ENCODE measurements around the gene SPPL2B.
"Not testable (repeated sequence)": the region's sequence is repeated elsewhere in the genome, so short reads cannot be mapped to it uniquely, and the experiment has no call there.

SPPL2B gene

DNA sequence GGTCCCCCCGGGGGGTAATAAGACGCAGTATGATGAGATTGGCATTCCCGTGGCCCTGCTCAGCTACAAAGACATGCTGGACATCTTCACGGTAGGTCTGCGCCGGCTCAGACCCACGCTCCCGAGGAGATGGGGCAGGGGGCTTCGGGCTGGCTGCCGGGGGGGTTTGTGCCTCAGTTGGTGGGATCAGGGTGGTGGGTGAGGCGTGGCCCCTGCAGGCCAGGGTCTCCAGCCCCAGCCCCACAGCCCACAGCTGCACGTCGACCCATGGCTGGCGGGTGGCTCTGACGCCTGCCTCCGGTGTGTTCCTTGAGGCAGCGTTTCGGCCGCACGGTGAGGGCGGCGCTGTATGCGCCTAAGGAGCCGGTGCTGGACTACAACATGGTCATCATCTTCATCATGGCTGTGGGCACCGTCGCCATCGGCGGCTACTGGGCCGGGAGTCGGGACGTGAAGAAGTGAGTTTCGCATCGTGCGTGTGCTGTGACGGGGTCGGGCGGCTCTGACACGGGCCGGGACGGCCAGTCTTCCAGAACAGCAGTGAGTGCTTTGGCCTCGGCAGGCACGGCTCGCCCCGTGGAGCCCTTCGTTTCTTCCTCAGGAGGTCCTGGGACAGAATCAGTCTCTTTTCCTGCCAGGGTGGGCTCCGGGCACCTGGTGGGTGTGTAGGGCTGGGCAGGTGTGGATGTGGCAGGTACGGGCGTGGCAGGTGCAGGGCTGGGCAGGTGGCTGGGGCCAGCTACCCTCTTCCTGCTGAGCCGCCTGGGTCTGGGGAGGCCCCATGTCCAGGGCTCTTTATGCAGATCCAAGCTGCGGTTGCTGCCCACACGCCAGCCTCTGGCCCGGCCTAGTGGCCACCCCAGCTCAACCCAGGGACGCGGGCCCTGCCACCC, 10.5 kb downstream of the SPPL2B start:
- DNase-seq = no peak

DNA sequence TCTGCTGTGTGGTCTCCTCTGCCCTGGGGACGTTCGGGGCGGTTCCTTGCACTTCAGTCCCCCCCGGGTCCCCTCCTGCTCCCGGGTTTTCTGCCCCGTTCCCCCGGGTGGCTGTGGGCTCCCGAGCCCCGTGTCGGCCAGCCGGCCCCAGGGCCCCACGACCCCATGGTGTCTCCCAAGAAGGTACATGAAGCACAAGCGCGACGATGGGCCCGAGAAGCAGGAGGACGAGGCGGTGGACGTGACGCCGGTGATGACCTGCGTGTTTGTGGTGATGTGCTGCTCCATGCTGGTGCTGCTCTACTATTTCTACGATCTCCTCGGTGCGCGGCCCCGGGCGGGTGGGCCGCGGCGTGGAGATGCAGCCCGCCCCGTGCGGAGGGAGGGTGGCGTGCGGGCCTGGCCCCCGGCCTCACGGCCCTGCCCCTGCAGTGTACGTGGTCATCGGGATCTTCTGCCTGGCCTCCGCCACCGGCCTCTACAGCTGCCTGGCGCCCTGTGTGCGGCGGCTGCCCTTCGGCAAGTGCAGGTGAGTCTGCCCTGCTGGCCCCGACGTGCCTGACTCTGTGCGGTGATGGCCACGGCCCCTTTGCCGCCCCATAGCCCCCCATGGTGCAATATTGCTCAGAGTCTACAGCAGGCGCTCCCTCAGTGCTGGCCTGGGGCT, 11.3 kb downstream of the SPPL2B start:
- DNase-seq = no peak

DNA sequence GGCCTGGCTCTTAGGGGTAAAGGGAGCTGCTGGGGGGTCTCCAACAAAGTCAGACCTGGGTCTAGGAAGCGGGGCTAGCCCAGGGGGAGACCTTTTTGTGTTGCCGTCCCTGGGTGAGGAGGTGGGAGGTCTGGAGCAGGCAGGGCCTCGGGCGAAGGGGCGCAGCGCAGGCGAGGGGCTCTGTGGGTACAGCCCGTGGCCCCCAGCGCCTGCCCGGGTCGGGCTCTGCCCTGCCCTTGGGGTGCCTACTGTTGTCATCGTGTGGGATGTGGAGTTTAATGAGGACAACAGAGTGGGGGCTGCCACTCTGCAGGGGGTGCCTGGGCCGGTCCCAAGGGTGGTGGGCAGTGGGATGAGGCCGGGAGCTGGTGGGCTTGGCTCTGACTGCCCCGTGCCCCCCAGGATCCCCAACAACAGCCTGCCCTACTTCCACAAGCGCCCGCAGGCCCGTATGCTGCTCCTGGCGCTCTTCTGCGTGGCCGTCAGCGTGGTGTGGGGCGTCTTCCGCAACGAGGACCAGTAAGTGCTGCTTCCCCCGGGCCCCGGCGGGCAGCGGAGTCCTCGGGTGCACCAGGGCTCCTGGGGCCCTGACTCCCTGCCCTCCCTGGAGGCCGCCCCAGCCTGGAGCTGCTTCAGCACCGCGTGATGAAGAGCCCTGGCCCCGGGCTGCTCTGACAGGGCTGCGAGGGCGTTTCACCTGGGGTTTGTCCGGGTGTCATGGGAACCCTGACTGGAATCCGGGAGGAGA, 12.2 kb downstream of the SPPL2B start:
- DNase-seq = no peak

DNA sequence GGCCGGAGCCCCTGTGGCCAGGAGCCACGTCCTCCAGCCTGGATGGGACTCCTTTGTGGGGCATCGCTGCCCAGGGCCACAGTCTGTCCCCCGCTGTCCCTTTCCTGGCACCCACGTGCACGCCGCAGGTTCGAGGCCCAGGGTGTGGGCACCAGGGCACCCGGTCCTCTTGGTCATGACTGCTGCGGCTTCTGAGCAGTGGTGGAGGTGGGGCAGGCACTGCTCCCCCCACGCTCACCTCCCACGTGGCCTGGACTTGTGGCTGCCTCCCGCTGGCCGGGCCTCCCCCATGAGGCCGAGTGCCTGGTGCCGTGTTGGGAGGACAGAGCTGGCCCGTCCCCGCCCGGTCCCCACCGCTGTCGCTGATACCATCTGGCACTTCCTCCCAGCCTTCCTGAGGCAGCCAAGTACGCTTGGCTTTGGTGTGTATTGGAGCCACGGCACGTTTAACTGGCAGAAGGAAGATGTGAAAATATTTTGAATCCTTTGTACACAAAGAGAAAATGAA, 12.8 kb downstream of the SPPL2B start:
- DNase-seq = no peak

DNA sequence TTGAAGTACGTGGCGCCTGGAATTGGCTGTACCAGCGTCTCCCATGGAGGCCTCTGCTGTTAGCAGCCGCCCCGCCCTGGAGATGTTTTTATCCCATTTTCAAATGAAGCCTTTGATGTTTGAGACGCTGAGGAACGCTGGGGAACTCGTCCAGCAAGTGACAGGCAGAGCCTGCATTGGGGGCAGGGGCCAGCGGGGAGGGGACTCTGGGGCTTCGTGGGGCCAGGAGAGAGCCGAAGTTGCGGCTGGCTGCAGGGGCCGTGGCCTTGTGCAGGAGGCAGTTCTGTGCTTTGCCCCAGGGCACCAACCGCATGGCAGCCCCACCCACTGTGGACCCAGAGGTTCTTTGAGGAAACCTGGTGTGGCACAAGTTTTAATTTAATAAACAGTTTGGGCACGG, 13.5 kb downstream of the SPPL2B start:
- DNase-seq = no peak

DNA sequence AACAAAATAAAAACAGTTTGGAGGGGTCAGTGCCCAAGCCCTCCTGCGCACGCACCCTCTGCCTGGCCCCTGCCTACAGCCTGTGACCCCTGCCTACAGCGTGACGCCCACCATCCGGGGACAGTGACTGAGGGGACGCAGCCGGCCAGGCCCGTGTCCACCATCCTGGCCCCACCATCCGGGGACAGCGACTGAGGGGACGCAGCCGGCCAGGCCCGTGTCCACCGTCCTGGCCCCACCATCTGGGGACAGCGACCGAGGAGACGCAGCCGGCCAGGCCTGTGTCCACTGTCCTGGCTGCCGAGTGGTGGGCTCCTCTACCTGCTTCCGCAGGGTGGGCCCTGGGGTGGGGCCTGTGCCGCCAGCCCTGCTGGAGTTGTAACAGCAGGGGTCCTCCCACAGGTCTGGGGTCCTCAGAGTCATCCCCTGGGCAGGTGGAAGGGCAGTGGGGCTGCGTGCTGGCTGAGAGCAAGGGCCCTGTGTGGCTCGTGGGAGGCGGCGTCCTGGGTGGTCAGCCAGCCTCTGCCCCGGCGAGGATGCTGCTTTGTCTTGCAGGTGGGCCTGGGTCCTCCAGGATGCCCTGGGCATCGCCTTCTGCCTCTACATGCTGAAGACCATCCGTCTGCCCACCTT, 14.3 kb downstream of the SPPL2B start:
- no peak for DNase-seq

DNA sequence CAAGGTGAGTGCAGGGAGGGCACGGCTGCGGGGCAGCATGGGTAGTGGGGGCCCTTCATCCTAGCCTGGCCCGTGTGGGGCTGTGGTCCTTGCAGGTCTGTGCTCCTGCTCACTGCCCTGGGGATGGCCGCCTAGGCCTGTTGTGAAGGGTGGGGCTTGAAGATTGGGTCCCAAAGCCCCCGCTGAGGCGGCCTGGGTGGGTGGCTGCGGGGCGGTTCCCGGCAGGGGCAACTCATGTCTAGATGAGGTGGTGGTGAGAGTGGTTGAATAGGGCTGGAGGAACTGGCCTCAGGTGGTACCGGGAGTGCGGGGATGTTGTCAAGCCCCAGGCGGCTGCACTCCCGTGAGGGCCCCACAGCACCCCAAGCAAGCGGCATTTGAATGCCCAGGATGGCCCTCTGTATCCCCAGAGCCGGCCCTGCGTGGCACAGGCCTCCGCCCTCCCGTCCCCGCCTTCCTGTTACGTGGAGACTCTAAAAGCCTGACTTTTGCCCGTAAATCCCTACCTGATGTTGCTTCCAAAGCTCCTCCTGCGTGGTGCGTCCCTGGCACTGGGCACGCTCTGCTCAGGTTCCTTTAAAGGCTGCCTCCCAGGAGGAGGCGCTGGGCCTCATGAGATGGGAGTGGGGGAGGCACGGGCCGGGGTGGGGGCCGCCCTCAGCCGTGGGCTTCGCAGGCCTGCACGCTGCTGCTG, 15.0 kb downstream of the SPPL2B start:
- DNase-seq = no peak

DNA sequence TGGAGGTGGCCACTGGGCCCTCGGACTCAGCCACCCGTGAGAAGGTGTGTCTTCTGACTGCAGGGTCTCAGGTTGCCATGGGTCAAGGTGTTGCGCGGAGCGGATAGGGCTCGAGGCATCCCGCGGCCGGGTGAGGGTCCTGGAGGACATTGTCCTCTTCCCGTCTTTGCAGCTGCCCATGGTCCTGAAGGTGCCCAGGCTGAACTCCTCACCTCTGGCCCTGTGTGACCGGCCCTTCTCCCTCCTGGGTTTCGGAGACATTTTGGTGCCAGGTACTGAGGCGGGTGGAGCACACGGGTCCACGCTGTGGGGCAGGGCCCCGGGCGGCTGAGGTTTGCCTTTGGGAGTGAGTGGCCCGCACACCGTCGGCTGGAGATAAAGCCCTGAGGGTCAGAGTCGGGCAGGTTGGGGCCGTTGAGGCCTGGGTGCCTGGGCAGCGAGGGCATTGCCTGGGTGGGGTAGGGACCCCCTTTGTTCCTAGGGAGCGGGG, 15.9 kb downstream of the SPPL2B start:
- no peak for DNase-seq

DNA sequence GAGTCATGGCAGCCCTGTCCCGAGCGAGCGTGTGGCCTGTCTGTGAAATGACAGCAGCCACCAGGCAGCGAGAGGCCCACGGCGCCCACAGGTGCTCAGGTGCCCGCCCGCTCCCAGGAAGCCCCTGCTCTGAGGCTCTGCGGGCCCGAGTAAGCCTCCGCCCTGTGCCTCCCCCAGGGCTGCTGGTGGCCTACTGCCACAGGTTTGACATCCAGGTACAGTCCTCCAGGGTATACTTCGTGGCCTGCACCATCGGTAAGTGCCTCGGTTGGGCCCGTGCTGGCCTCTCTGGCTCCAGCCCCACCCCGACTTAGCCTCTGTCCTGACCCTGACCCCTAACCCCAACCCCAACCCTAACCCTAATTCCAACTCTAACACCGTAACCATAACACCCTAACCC, 16.6 kb downstream of the SPPL2B start:
- DNase-seq = no peak

DNA sequence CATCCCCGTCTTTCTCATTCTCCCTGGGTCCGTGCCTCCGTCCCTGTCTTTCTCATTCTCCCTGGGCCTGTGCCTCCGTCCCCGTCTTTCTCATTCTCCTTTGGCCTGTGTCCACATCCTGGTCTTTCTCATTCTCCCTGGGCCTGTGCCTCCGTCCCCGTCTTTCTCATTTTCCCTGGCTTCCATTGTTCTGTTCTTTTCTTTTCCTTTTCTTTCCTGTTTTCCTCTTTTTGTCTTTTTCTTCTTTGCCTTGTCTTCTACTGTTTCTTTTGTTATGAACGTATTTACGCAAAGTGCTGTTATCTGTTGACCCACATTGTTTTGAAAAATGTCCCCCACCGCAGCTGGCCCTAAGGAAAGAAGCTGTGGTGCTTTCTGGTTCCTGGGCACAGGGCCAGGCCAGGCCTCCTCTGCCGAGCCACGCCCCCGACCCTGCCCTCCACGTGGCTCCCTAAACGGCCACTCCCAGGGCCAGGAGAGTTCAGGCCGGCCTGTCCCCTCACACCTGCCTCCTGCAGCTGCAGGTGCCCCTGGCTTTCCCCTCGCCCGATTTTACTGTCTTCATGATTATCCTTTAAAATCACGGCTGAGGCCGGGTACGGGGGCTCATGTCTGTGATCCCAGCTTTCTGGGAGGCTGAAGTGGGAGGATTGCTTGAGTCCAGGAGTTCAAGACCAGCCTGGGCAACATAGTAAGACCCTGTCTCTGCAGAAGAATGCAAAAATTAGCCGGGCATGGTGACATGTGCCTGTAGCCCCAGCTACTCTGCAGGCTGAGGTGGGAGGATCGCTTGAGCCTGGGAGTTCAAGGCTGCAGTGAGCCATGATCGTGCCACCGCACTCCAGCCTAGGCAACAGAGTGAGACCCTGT, 17.5 kb downstream of the SPPL2B start:
- peak in 1 of 2 experiments; percentile 16 for DNase-seq

DNA sequence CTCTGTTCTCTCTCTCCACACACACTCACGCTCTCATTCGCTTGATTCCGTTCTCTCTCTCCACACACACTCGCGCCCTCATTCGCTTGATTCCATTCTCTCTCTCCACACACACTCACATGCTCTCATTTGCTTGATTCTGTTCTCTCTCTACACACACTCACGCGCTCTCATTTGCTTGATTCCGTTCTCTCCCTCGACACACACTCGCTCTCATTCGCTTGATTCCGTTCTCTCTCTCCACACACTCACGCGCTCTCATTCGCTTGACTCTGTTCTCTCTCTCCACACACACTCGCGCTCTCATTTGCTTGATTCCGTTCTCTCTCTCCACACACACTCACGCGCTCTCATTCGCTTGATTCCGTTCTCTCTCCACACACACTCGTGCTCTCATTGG, 21.3 kb downstream of the SPPL2B start:
- DNase-seq = not testable (repeated sequence)

DNA sequence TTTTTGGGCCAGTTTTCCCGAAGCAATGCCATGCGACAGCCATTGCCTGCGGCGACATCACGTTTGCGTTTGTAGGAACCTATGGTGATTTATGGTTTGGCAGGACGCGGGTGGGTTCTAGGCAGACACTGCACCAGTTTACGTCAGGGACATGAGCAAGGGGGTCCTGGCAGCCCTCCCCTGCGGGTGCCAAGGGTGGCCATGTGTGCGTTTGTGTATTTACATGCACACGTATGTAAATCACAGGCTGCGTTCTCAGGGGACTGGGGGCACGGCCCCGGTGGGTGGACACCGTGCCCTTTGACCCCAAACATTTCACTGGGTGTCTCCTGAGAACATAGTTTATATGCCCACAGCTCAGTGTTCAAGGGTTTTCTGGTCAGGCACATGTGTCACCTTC, 22.2 kb downstream of the SPPL2B start:
- no peak for DNase-seq

DNA sequence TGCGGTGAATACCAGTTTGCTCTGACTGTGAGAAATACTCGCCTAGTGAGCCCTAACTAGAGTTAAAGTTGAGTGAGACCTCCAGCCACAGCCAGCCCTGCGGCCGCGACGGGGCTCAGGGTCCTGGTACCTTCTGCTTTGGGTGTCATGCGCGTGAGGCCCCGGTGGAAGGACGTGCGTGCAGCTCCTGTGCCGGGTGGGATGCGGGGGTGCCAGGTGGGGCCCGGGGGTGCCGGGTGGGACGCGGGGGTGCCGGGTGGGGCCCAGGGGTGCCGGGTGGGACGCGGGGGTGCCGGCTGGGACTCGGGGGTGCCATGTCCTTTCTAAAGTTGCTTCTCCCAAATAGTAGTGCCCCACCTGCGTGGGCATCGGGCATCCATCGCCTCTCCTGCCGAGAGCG, 23.1 kb downstream of the SPPL2B start:
- no peak for DNase-seq

DNA sequence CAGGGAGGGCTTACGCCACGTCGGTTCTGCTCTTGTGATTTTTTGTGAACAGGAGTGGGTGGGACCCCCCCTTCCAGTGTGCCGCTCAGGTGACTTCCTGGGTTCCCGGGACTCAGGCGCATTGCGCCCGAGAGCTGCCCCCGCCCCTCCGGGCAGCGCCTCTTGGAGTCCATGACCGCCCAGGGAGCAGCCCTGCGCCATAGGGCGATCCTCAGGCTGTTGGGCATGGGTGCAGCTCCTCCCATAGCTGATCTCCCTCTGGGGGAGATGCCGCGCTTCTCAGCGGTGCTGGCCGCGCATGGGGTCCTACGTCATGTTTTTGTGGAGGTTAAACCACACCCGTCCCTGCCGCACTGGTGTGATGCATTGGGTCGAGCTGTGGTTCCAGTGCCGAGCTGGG, 23.6 kb downstream of the SPPL2B start:
- DNase-seq = no peak

DNA sequence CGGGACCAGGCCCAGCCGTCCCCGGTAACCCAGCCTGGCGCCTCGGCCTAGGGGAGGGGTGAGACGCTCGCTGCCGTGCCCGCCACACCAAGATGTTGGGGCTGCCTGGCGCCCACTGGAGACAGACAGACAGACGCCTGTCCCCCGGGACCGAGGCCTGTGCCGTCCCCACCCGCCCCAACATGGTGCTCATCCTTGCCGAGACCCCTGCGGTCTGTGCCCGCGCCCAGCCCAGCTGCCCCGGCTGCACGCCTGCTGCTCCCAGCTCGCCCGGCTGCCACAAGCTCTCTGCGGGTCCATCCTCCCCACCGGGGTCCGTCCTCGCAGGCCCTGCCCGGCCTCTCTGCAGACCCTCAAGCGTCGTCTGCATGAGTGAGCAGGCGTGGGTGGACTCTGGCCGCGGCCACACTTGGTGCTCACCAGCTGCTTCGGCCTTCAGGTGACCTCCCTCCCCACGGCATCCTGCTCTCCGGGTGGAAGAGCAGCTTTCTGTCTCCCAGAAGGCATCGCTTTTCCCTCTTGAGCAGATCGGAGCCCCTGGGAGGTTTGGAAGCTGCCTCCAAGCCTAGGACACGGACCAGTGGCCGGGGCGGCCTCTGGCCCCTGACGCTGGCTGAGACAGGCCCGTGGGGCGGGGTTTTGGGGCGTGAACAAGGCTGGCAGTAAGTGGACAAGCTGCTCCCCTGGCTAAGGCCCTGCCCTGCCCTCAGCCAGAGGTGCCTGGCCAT, 24.8 kb downstream of the SPPL2B start:
- DNase-seq = no peak

DNA sequence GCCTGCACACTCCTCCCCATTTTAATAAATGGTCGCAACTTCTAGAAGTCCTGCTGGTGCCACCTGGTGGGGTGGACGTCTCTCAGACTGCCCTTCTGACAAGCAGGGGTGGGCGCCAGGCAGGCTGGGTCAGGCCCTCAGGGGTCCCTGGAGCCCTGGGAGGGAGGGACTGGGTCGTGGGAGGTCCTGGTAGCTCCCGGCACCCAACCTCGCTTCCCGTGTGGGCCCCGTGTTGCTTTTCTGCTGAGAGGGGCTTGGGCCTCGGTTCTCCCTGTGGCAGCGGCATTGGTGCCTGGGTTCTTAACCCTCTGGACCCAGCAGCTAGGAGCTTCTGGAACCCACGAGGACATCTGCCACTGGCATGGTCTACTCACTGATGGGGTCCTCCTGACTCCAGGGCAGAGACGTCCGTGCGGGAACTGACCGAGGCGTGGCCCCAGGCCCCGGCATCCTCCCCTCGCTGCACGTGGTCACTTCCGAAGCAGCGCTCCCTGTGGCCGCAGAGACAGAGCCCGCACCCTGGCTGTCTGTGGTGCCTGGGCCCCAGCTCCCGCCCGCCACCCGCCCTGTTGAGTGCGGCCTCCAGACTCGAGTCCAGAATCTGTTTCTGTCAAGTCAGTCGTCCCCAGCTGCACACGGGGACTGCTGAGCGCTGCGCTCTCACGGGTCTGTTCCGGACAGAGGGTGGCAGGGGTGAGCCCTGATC, 25.6 kb downstream of the SPPL2B start:
- DNase-seq = no peak

DNA sequence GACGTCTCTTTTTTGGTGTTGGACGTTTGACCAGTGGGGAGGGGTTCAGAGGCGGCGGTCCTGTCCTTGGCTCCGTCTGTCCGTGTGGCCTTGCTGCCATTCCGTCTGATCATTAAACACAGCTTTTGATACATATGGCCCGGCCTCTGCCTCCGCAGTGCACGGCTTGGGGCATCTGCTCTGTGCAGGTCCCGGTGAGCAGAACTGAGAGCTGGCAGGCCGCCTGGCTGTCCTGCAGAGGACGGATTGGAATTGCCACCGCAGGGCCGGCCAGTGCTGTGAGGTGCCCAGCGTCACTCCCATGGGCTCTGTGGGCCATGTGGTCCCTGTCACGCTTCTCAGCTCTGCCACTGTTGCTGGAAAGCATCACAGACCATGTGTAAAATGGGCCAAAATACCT, 26.2 kb downstream of the SPPL2B start:
- no peak for DNase-seq

DNA sequence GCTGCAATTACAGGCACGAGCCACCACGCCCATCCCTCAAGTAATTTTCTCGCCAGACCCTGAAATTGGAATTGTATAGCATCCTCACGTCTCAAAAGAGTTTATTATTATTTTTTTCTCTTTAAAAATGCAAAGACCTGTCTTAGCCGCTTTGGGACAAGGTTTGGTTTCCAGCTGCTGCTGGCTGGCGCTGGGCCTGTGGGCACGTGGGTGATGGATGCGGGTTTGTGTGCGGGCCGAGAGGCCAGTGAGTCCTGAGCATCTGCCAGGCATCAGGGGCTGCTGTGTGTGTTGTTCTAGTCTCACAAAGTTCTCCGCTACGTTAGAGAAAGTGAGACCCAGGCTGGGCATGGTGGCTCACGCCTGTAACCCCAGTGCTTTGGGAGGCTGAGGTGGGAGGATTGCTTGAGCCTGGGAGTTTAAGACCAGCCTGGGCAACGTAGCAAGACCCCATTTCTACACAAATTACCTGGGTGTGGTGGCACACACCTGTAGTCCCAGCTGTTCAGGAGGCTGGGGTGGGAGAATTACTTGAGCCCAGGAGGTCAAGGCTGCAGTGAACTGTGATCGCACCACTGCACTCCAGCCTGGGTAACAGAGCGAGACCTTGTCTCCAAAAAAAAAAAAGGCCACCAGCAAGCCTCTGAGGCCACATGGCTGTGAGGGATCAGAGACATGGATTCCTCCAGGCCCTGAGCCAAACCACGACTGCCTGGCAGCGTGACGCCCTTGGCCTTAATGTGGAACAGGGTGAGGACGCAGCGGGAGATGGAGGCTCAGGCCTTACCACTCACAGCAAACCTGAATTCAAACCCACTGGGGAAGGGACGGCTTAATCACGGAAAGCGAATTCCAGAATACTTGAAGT, 26.9 kb downstream of the SPPL2B start:
- no peak for DNase-seq

Data from NCI-H2081 (cell line).